SU-DHL-6 (cell line): ENCODE results near the gene RASGRF2.
"Not testable (repeated sequence)": the region's sequence is repeated elsewhere in the genome, so short reads cannot be mapped to it uniquely, and the experiment has no call there.

ENCODE experiments used
- H2AFZ ChIP-seq: fragments of 200-600 bp; sonication (generic); 2 replicates; pipeline ENCODE4 v1.6.1; 2014; ENCODE audit warnings: low read depth, mild to moderate bottlenecking, moderate library complexity, mixed read lengths, antibody characterized with exemption, low read length; ENCODE audit not compliant: severe bottlenecking
- H3F3A ChIP-seq: fragments of 200-600 bp; shearing (Covaris generic); 2 replicates; pipeline ENCODE4 v1.6.0; 2016; ENCODE audit warnings: antibody characterized with exemption, mild to moderate bottlenecking; ENCODE audit not compliant: insufficient read depth
- H3K27ac ChIP-seq: fragments of 200-600 bp; sonication (generic); 2 replicates; pipeline ENCODE4 v1.5.1; 2016; ENCODE audit warnings: low read depth, mild to moderate bottlenecking, low read length, moderate library complexity, mixed read lengths
- H3K27me3 ChIP-seq: fragments of 200-600 bp; sonication (generic), shearing (Covaris generic); 2 replicates; pipeline ENCODE4 v1.6.0; 2014; ENCODE audit warnings: mild to moderate bottlenecking, low read length
- H3K36me3 ChIP-seq: fragments of 200-600 bp; sonication (generic); 2 replicates; pipeline ENCODE4 v1.6.1; 2014; ENCODE audit warnings: mild to moderate bottlenecking, low read length, mixed read lengths
- H3K4me2 ChIP-seq: fragments of 300-600, 200-600 bp; shearing (Covaris generic), sonication (generic); 2 replicates; pipeline ENCODE4 v1.6.0; 2014; ENCODE audit warnings: low read length, low read depth, mild to moderate bottlenecking; ENCODE audit not compliant: poor library complexity, severe bottlenecking
- H3K4me3 ChIP-seq: fragments of 200-600 bp; sonication (generic); 2 replicates; pipeline ENCODE4 v1.5.1; 2014; ENCODE audit warnings: antibody characterized with exemption, low read length, mild to moderate bottlenecking, mixed read lengths; ENCODE audit not compliant: insufficient read depth, poor library complexity, severe bottlenecking
- H3K79me2 ChIP-seq: fragments of 200-600 bp; sonication (generic); 2 replicates; pipeline ENCODE4 v1.6.1; 2014; ENCODE audit warnings: mild to moderate bottlenecking, low read length, moderate library complexity; ENCODE audit not compliant: insufficient read depth
- H3K9ac ChIP-seq: fragments of 200-600 bp; sonication (generic); 2 replicates; pipeline ENCODE4 v1.7.0; 2014; ENCODE audit warnings: mild to moderate bottlenecking, low read length
- H3K9me2 ChIP-seq: fragments of 200-600 bp; sonication (generic); replicated peaks from 2 replicates; pipeline ENCODE4 v1.6.1; 2014; ENCODE audit warnings: low read length; ENCODE audit not compliant: insufficient read depth
- H3K9me3 ChIP-seq: fragments of 200-600 bp; sonication (generic); 2 replicates; pipeline ENCODE4 v1.6.1; 2014; ENCODE audit warnings: low read length, mixed read lengths; ENCODE audit not compliant: insufficient read depth
- H4K20me1 ChIP-seq: fragments of 200-600 bp; sonication (generic); 2 replicates; pipeline ENCODE4 v1.6.1; 2014; ENCODE audit warnings: low read depth, mild to moderate bottlenecking, antibody characterized with exemption, low read length, moderate library complexity, mixed read lengths
- EZH2phosphoT487 ChIP-seq: fragments of 200-600 bp; sonication (generic), shearing (Covaris generic); conservative IDR thresholded peaks from 2 replicates; pipeline ENCODE4 v1.6.1; 2018; ENCODE audit warnings: mild to moderate bottlenecking, antibody characterized with exemption, low read length, moderate library complexity, mixed read lengths
- TF ChIP-seq, protein P1 (sequence below): fragments of 200-600 bp; sonication (generic); IDR thresholded peaks from one replicate; pipeline ENCODE4 v1.5.1; 2017; ENCODE audit warnings: antibody characterized with exemption, mild to moderate bottlenecking, low read length, moderate library complexity; ENCODE audit not compliant: insufficient read depth, poor library complexity, severe bottlenecking

The RASGRF2 gene

DNA sequence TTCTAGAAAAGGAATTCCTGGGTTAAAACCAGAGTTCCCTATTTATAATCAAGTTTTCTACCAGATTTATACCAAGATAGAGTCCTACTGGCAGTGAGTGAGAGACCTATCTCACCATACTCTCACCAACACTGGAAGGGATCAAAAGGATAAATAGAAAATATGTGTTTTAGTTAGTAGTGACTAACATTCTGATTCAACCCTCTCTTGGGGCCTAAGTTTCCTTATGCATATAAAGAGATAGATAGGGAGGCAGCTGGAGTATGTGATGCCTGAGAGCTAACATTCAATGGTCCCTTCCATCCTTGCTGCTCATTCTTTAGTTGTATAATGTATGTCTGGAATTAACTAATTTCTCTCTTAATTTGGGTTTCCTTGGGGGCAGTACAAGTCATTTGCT lies 304.9 kb downstream of the RASGRF2 start:
- H3K4me2 ChIP-seq: no peak overlapping the region
- no peaks in the 10 kb centered on the region for H3K27me3 ChIP-seq
- TF ChIP-seq, protein P1, sequence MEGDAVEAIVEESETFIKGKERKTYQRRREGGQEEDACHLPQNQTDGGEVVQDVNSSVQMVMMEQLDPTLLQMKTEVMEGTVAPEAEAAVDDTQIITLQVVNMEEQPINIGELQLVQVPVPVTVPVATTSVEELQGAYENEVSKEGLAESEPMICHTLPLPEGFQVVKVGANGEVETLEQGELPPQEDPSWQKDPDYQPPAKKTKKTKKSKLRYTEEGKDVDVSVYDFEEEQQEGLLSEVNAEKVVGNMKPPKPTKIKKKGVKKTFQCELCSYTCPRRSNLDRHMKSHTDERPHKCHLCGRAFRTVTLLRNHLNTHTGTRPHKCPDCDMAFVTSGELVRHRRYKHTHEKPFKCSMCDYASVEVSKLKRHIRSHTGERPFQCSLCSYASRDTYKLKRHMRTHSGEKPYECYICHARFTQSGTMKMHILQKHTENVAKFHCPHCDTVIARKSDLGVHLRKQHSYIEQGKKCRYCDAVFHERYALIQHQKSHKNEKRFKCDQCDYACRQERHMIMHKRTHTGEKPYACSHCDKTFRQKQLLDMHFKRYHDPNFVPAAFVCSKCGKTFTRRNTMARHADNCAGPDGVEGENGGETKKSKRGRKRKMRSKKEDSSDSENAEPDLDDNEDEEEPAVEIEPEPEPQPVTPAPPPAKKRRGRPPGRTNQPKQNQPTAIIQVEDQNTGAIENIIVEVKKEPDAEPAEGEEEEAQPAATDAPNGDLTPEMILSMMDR: no peak
- TF ChIP-seq EZH2phosphoT487: no peak
- H3K9me3 ChIP-seq: no peaks in the 10 kb centered on the region
- H3K9ac ChIP-seq: no peak overlapping the region
- no peaks in the 10 kb centered on the region; the same call in 1 of the 2 replicates for H3K79me2 ChIP-seq
- H3K4me3 ChIP-seq: no peak overlapping the region
- no peaks in the 10 kb centered on the region for H3K9me2 ChIP-seq
- H3F3A ChIP-seq: no peaks in the 10 kb centered on the region
- H3K36me3 ChIP-seq: no peaks in the 10 kb centered on the region
- H4K20me1 ChIP-seq: no peaks in the 10 kb centered on the region
- no peak overlapping the region for H3K27ac ChIP-seq
- H2AFZ ChIP-seq: no peak overlapping the region

DNA sequence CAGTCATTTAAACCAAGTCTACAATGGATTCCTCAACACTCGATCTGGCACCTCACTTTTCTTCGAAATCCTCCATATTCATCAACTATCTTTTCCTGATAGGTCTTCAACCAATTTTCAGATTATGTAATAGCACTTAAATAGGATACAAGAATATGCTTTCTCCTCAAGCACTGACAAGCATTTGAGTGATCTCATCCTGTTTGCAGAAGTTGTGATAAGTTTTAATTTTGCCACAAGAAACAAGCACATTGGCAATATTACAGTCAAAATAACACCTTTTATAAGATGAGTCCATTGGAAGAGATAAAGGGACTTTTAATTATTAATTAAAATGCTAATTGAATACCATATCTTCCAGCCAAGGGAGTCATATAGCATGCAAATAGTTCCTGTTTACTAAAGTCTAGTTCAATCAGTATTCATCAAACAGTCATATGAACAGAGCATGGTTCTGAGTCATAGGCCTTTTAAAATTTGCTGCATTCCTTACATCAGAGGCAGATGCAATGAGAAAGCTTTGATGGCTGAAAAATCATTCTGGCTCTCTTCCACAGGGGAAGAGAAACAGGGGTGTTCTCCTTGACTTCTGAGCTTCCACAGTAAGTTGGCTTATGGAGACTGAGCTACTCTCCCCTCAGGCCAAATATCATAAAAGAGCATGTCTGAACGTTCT lies 308.5 kb downstream of the RASGRF2 start:
- Histone ChIP-seq H3K79me2 (peaks cover 11% of the 10 kb centered on the region), H3F3A (no peaks in the 10 kb centered on the region), H3K27ac (no peak overlapping the region), H3K9ac (no peak overlapping the region), H3K36me3 (no peaks in the 10 kb centered on the region), H3K4me2 (no peak overlapping the region), H3K27me3 (no peaks in the 10 kb centered on the region), H3K4me3 (no peak overlapping the region), H4K20me1 (no peaks in the 10 kb centered on the region), H2AFZ (no peak overlapping the region), H3K9me3 (no peaks in the 10 kb centered on the region), H3K9me2 (no peaks in the 10 kb centered on the region)
- no peak for TF ChIP-seq EZH2phosphoT487
- TF ChIP-seq, protein P1: no peak

DNA sequence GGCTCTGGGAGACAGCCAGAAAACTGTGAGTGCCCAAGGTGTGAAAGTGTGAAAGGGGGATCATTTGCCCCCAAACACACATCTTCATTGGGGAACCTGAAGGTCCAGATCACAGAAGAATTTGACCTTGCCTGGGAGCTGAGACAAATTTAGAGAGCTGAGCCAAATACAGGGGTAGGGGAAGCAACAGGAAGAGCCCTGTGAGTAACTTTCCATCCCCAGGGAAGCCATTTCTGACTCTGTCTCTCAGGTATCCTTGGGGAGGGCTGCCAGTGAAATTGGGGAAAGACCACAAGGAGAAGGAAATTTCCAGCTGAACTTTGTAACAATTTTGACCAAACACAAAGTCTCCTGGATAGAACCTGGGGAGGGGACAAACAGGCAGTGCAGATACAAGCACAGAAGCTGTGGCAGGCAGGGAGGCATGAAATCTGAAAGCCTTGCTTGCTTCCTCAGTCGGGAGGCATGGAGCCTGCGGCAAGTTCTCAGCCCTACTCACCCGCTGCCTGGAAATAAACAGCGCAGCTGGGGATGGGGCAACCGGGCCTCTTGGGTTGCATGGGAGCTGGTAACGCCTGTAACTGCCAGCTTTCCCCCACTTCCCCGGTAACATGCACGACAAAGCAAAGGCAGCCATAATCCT lies 309.7 kb downstream of the RASGRF2 start:
- no peak for TF ChIP-seq EZH2phosphoT487
- TF ChIP-seq, protein P1: no peak
- Histone ChIP-seq H3K9me3 (no peaks in the 10 kb centered on the region), H3K9me2 (no peaks in the 10 kb centered on the region), H4K20me1 (no peaks in the 10 kb centered on the region), H3F3A (no peaks in the 10 kb centered on the region), H3K36me3 (no peaks in the 10 kb centered on the region), H3K79me2 (peaks cover 11% of the 10 kb centered on the region), H2AFZ (no peak overlapping the region), H3K4me2 (no peak overlapping the region), H3K9ac (no peak overlapping the region), H3K4me3 (no peak overlapping the region), H3K27ac (no peak overlapping the region), H3K27me3 (no peaks in the 10 kb centered on the region)

DNA sequence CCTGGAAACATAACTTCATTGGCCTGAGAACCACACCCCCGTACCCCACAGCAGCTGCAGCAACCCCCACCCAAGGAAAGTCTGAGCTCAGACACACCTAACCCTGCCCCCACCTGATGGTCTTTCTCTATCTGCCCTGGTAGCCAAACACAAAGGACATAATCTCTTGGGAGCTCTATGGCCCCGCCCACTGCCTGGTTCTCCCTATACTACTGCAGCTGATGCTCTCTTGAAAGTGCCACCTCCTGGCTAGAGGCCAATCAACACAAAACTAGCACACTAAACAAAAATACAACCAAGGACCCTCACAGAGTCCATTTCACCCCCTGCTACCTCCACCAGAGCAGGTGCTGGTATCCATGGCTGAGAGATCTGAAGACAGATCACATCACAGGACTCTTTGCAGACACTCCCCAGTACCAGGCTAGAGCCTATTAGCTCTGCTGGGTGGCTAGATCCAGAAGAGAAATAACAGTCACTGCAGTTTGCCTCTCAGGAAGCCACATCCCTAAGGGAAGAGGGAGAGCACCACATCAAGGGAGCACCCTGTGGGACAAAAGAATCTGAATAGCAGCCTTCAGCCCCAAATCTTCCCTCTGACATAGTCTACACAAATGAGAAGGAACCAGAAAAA lies 310.3 kb downstream of the RASGRF2 start:
- not testable (repeated sequence) for H4K20me1 ChIP-seq, H3K9ac ChIP-seq, H3K36me3 ChIP-seq, H3K4me3 ChIP-seq, H3K9me3 ChIP-seq, H3K27me3 ChIP-seq, H3K9me2 ChIP-seq, H3K4me2 ChIP-seq, H3K27ac ChIP-seq, H3F3A ChIP-seq, H2AFZ ChIP-seq
- peaks cover 11% of the 10 kb centered on the region for H3K79me2 ChIP-seq
